ENCODE measurements around the gene PPIP5K2.
A peak's percentile ranks its signal among the peaks of the same experiment; 100 is the strongest.
"Not testable (repeated sequence)": the region's sequence is repeated elsewhere in the genome, so short reads cannot be mapped to it uniquely, and the experiment has no call there.

PPIP5K2 gene

DNA sequence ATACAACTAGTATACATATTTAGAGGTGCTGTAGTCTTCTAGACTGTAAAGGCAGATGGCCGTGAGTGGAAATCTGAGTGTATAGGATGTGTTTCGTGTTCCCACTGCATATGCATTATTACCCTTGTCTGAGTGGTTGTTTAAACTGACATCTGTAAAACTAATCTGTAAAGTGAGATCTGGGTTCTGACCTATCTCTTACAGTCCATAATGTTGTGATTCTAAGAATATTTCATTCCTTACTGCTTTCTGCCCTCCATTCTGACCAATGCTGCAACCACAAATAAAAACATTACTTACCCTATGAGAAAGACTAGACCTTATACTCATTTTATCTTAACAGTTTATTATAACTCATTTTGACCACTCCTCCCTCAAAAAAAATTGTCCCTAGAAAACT, 90.9 kb downstream of the PPIP5K2 start:
- no peak for DNase-seq

GRCh38 chr5:103211576-103212561, 91.8 kb downstream of the PPIP5K2 start:
- no peak for DNase-seq

DNA sequence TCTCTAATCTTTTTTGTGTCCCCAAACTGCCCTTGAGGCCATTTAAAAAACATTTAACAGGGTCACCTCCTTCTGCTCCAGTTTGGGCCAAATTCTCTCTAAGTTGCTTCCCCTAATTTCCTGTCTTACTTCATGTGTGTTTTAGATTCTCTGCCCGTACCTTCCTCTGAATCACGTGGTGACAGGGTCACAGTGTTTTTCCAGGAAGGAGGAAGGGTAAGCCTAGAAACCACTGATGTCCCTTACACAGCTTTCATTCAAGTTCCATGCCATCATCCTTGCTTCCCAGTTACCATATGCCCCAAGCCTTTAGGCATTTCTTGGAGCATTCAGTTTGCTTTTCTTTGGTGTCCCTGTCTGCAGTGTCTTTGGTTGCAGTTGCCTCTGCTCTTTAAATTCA, 96.0 kb downstream of the PPIP5K2 start:
- no peak for DNase-seq

DNA sequence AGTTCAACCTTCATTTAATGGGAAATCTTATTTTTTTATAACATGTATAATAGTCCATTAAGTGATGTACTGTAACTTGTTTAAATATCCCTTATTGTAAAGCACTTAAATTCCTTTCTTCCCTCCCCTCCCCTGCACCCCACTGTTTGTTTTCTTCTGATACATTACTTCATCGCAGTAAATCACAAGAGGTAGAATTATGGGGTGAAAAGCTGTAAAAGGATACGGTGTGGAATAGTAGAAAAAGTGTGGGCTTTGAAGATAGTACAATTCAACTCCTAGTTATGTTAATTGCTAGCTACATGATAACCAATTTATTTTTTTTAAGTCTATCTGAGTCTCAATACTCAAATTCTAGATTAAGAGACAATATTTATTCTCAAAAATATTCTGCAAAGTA, 96.6 kb downstream of the PPIP5K2 start:
- no peak for DNase-seq

- no peak for DNase-seq
These were observed 97.0 kb downstream of the PPIP5K2 start for GRCh38 chr5:103217101-103217500.

DNA sequence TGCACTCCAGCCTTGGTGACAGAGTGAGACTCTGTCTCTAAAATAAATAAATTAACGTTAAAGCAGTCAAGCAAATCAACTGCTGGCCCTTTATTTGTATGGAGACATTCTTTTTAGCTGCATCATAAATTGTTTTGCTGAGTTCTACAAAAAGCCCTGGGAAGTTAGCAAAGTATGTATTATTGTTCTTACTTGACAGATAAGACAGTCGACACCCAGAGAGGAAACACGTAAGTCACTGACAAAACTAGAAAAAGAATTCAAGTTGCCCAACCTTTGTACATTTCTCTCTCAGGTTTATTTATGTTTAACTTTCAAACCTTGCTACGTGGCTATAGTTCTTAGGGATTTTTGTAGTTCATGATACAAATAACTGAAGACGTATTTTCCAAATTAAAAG, 98.1 kb downstream of the PPIP5K2 start:
- no peak for DNase-seq

GRCh38 chr5:103219074-103219473, 99.0 kb downstream of the PPIP5K2 start:
- not testable (repeated sequence) for DNase-seq

- no peak for DNase-seq
These were observed 103.2 kb downstream of the PPIP5K2 start for GRCh38 chr5:103223031-103223955.

- DNase-seq: peak; percentile 24
These were observed 104.2 kb downstream of the PPIP5K2 start for GRCh38 chr5:103224118-103224893.

GRCh38 chr5:103224894-103225246, 104.8 kb downstream of the PPIP5K2 start:
- DNase-seq: no peak

- DNase-seq: no peak
These were observed 108.0 kb downstream of the PPIP5K2 start for GRCh38 chr5:103228061-103228460.

- no peak for DNase-seq
These were observed 108.5 kb downstream of the PPIP5K2 start for GRCh38 chr5:103228588-103228987.

DNA sequence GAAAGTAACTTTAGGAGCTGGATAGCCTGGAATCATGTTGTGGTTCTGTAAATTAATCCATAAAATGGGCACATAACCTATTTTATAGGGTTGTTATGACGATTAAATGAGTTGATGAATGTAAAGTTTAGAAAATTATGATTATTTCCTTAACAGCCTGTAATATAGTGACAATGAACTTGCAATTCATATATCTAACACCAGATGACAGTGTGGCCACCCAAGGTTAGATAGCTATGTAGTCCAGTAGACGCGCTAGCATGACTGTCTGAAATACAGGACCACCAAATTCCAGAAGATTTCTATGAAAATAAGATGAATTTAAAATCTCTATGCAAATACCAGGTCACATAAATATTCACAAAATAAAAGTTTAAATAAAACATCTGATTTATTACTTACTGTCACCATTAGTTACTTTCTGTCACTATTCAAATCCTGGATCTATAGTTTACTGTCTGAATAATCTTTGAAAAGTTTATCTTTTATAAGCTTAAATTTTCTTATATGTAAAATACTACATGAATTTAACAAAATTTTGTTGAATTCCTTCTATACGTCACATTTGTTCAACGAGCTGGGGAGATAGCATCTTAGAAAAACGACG, 112.4 kb downstream of the PPIP5K2 start:
- DNase-seq: no peak

- no peak for DNase-seq
These were observed 114.3 kb downstream of the PPIP5K2 start for GRCh38 chr5:103234239-103234975.

- DNase-seq: no peak
These were observed 115.8 kb downstream of the PPIP5K2 start for GRCh38 chr5:103235891-103236290.

DNA sequence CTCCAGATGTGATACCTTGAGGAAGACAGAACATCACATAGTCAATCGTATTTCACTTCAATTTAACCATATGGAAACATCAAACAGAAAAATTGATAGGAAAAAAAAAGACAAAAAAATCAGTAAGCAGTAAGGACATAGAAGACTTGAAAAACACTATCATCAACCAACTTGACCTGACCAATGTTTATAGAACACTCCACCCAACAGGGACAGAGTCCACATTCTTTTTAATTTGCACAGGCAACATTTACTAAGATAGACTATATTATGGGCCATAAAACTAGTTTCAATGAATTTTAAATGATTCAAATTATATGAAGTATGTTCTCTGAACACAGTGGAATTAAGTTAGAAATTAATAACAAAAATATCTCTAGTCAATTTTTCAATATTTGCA, 117.7 kb downstream of the PPIP5K2 start:
- no peak for DNase-seq

- DNase-seq: no peak
These were observed 123.6 kb downstream of the PPIP5K2 start for GRCh38 chr5:103243665-103244064.

DNA sequence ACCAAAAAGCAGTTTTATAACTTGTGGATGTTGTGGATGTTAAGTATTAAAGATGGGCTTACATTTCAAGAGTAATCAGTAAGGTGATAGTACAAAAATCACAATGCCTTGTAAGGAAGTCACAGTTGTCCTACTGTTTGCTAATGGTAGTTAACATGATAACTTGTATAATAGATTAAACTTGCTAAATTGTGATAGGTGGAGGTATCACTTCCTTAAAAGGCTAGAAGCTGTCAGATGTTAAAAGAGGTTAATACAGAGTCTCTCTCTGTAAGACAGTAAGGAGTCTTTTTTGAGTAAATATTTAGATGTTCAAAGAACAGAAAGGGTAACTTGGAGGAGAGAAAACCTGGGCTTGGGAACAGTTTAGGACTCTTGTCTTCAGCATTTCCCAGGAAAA, 124.3 kb downstream of the PPIP5K2 start:
- no peak for DNase-seq

GRCh38 chr5:103245761-103246160, 125.7 kb downstream of the PPIP5K2 start:
- no peak for DNase-seq

DNA sequence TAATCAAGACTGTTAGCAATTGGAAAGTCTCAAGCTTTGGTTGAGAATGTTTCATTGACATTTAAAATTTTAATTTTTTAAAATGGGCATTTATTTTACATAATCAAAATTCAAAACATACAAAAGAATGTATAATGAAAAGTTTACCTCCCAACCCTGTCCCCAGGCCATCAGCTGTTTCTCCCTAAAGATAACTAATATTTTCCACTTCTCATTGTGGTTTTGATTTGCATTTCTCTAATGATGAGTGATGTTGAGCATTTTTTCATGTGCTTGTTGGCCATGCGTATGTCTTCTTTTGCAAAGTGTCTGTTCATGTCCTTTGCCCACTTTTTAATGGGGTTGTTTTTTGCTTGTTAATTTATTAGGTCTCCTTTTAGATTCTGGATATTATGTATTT, 127.0 kb downstream of the PPIP5K2 start:
- no peak for DNase-seq

DNA sequence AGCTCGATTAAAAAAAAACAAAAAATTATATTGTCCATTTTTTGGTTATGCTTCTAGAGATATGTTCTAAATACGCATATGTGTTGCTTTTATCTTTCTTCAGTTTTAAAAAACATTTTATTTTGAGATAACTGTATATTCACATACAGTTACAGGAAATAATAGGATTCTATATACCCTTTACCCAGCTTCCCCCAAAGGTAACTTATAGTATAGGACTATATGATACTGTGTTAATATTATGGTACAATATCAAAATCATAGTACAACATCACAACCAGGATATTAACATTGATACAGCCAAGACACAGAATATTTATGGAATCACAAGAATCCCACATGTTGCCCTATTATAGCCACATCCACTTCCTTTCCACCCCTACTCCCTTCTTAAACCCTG, 129.0 kb downstream of the PPIP5K2 start:
- DNase-seq: no peak

DNA sequence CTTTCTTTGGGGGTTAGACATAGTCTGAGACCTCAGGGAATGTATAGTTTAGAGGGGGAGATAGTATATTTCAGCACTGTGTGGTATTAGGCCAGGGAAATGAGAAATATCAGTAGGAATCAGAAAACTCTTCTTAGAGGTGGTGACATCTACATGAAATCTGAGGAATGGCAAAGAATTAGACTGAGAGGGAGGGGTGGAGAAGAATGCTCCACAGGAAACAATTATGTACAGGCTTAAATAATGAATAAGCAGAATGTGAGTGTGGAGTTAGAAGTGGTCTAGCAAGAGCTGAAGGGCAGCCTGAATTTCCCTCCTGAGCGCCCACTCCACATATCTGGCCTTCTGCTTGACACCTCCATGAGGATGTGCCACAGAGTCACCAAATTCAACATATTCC, 134.8 kb downstream of the PPIP5K2 start:
- no peak for DNase-seq

All from activated T-cell treated with anti-CD3 and anti-CD28 coated beads, Interleukin-2, amount 50 U/mL, for 1 hour (primary cell).